Naive thymus-derived CD4-positive, alpha-beta T cell (primary cell): ENCODE results near the gene HIVEP3. TPM values are rescaled to one million over a fixed set of nuclear protein-coding genes. Genes with fewer than 3 reads are reported as not detected.

Source experiments
- ATAC-seq: fragments of 150-1000 bp; cut with Tn5 transposase; 2 replicates; pipeline ENCODE4 v1.10.0; 2021; ENCODE audit warnings: mild to moderate bottlenecking, moderate library complexity
- CTCF ChIA-PET: fragments of 350-600 bp; sonication (Branson Sonifier 250); formaldehyde crosslinking; loops from one replicate; lab custom pipeline; 2021; ENCODE audit warnings: antibody characterized with exemption; lab: Charles Lee
- POLR2A ChIA-PET: fragments of 350-600 bp; sonication (Branson Sonifier 250); formaldehyde crosslinking; loops from one replicate; lab custom pipeline; 2021; ENCODE audit warnings: antibody characterized with exemption, inconsistent platforms; lab: Charles Lee
- DNase-seq, 9 donors: peaks; one replicate each; pipeline versions ENCODE4 v3.0.0 to v3.0.0-alpha.2; 2020 to 2022; ENCODE audit warnings: mixed read lengths in 1 of 9
- H3K27ac ChIP-seq: one replicate; pipeline ENCODE4 v1.7.0; 2013; ENCODE audit warnings: mild to moderate bottlenecking, low read depth, low read length, moderate library complexity
- H3K27me3 ChIP-seq, 2 donors: one replicate each; pipeline ENCODE4 v1.7.0; 2013; ENCODE audit warnings: low read length in 2 of 2, mild to moderate bottlenecking in 2 of 2, moderate library complexity in 2 of 2; ENCODE audit not compliant: control insufficient read depth in 2 of 2, insufficient read depth in 2 of 2
- H3K36me3 ChIP-seq, 3 experiments: 1 replicate in 2 of 3; 2 replicates in 1 of 3; pipeline ENCODE4 v1.7.0; 2013; ENCODE audit warnings: low read length in 3 of 3, mild to moderate bottlenecking in 3 of 3, moderate library complexity in 1 of 3; ENCODE audit not compliant: insufficient read depth in 3 of 3, control insufficient read depth in 2 of 3
- H3K4me1 ChIP-seq, 2 donors: one replicate each; pipeline ENCODE4 v1.7.0; 2013; ENCODE audit warnings: low read length in 2 of 2, mild to moderate bottlenecking in 2 of 2, moderate library complexity in 1 of 2; ENCODE audit not compliant: control insufficient read depth in 2 of 2, insufficient read depth in 2 of 2
- H3K4me3 ChIP-seq: 2 replicates; pipeline ENCODE4 v1.7.0; 2013; ENCODE audit warnings: mild to moderate bottlenecking, low read length
- H3K9me3 ChIP-seq, 3 experiments: 1 replicate in 2 of 3; 2 replicates in 1 of 3; pipeline ENCODE4 v1.7.0; 2013; ENCODE audit warnings: low read length in 3 of 3; ENCODE audit not compliant: control insufficient read depth in 2 of 3
- H3K27ac Mint-ChIP-seq, 9 donors: one replicate each; pipeline ENCODE4 v1.8.0; 2020 to 2022; ENCODE audit warnings: mixed read lengths in 9 of 9, mild to moderate bottlenecking in 8 of 9, moderate library complexity in 5 of 9, inconsistent platforms in 2 of 9
- H3K27me3 Mint-ChIP-seq, 5 donors: one replicate each; pipeline ENCODE4 v1.8.0; 2021 to 2022; ENCODE audit warnings: mixed read lengths in 5 of 5, mild to moderate bottlenecking in 1 of 5
- H3K36me3 Mint-ChIP-seq, 5 donors: one replicate each; pipeline ENCODE4 v1.8.0; 2020 to 2022; ENCODE audit warnings: mixed read lengths in 5 of 5, mild to moderate bottlenecking in 3 of 5, inconsistent platforms in 1 of 5
- H3K4me1 Mint-ChIP-seq, 7 donors: one replicate each; pipeline ENCODE4 v1.8.0; 2020 to 2022; ENCODE audit warnings: mixed read lengths in 7 of 7, mild to moderate bottlenecking in 3 of 7, inconsistent platforms in 1 of 7
- H3K4me3 Mint-ChIP-seq, 10 donors: one replicate each; pipeline ENCODE4 v1.8.0; 2020 to 2022; ENCODE audit warnings: mild to moderate bottlenecking in 10 of 10, mixed read lengths in 10 of 10, moderate library complexity in 6 of 10, inconsistent platforms in 2 of 10
- H3K9me3 Mint-ChIP-seq, 11 donors: one replicate each; pipeline ENCODE4 v1.8.0; 2020 to 2022; ENCODE audit warnings: mixed read lengths in 11 of 11, mild to moderate bottlenecking in 4 of 11, inconsistent platforms in 1 of 11, moderate library complexity in 1 of 11
- intact Hi-C, 2 donors: fragments of 100-400 bp; cut with micrococcal nuclease; formaldehyde crosslinking; loops; one replicate each; pipeline ENCODE4 v1.15.1; 2023
- polyA plus RNA-seq, 2 donors: library from polyadenylated mRNA; unstranded; fragments of 300-500 nt; fragmentation: Illumina TruSeq; gene quantifications; one replicate each; pipeline ENCODE4 v1.2.3, GENCODE V29; 2021
- total RNA-seq, 6 experiments: library from RNA in 5 of 6; stranded (reverse) in 5 of 6; gene quantifications; 1 replicate in 5 of 6; 2 replicates in 1 of 6; pipeline ENCODE4 v1.2.3 and lab custom pipeline; 2021 to 2026

Gene HIVEP3
- total and polyA plus RNA-seq, 7 experiments from 2014 or later: 4.3 to 19.1 (median 7.0) TPM

DNA sequence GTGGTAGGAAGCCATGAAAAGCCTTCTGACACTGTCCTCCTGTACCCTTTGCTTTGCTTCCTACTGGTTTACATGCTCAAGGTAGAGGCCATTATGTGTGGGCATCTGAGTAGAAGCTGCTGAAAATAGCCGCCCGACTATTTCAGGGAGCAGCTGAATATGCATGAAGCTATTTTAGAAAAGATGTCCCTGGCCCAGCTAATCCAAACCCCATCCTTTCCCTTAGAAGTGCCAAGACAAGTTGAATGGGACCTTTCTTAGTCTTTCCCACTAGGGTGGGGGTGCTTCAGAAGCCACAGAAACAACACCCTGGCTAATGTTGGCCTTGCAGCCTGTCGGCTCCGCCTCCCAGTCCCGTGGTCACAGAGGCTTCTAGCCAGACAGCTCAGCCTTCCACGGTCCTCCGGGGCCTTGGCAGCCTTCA lies 229.2 kb downstream of the HIVEP3 start:
- no peak overlapping the region for H3K4me3 ChIP-seq
- ChIA-PET POLR2A (no interaction called here), CTCF (no interaction called here)
- H3K36me3 Mint-ChIP-seq: peaks cover 0 to 4% (median 0%) of the 10 kb centered on the region in 5 donors
- no peaks in the 10 kb centered on the region for H3K9me3 Mint-ChIP-seq
- H3K27me3 Mint-ChIP-seq: no peaks in the 10 kb centered on the region
- H3K4me1 Mint-ChIP-seq: peaks cover 6 to 66% (median 19%) of the 10 kb centered on the region in 7 donors
- DNase-seq (no peak), ATAC-seq (peak; percentile 54)
- peaks cover 3 to 17% of the 10 kb centered on the region in 2 donors for H3K4me1 ChIP-seq
- H3K4me3 Mint-ChIP-seq: no peak overlapping the region
- no peaks in the 10 kb centered on the region for H3K9me3 ChIP-seq
- intact Hi-C loops: no loop called here
- H3K27me3 ChIP-seq: no peaks in the 10 kb centered on the region
- H3K27ac ChIP-seq: no peak overlapping the region
- H3K27ac Mint-ChIP-seq: no peak overlapping the region
- H3K36me3 ChIP-seq: no peaks in the 10 kb centered on the region

DNA sequence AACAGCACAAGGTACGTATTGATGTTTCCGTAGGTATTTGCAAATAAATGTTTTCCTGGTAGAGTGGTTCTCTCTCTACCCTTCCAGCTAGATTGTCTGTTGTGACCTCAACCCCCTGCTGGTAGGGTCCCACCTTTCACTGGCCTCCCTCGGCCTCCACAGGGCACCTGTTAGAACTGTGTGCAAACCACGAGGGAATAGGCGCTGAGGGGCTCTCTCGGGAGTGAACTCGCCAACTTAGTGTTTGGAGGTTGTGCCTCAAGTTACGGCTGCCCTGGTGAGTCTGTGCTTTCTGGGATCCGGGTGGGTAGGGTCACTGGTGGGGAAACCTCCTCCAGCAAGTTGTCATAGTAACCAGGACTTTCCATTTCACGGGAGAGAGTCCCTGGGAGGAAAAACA lies 229.6 kb downstream of the HIVEP3 start:
- intact Hi-C loops: no loop called here
- H3K4me3 ChIP-seq: no peak overlapping the region
- Mint-ChIP-seq H3K27me3 (no peaks in the 10 kb centered on the region), H3K4me3 (no peak overlapping the region), H3K4me1 (peaks cover 11 to 71% (median 24%) of the 10 kb centered on the region in 7 donors), H3K27ac (peak overlapping the region in 1 of 9 donors; percentile 55), H3K9me3 (no peaks in the 10 kb centered on the region), H3K36me3 (peaks cover 0 to 4% (median 0%) of the 10 kb centered on the region in 5 donors)
- CTCF ChIA-PET: no interaction called here
- POLR2A ChIA-PET: no interaction called here
- H3K27ac ChIP-seq: no peak overlapping the region
- H3K27me3 ChIP-seq: no peaks in the 10 kb centered on the region
- peaks cover 7 to 21% of the 10 kb centered on the region in 2 donors for H3K4me1 ChIP-seq
- H3K36me3 ChIP-seq: no peaks in the 10 kb centered on the region
- H3K9me3 ChIP-seq: no peaks in the 10 kb centered on the region
- DNase-seq (no peak), ATAC-seq (no peak)

DNA sequence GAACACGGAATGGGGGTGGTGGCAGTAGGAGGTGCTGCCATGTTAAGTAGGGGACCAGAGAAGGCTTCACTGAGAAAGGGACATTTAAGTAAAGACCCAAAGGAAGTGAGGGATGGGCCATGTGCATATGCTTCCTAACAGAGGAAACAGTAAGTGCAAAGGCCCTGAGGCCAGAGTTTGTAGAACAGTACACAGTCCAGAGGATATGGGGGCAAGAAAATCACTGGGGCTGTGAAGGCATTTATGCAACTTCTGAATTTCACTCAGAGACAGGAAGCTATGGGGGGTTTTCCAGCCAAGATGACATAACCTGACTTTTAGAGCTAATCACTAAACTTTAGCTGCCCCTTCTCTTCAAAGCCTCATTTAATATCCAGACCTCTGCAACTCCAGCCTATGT lies 231.7 kb downstream of the HIVEP3 start:
- H3K27ac Mint-ChIP-seq: no peak overlapping the region
- CTCF ChIA-PET: no interaction called here
- peaks cover 24 to 42% of the 10 kb centered on the region in 2 donors for H3K4me1 ChIP-seq
- H3K9me3 Mint-ChIP-seq: no peaks in the 10 kb centered on the region
- intact Hi-C loops: no loop called here
- H3K4me1 Mint-ChIP-seq: peaks cover 28 to 84% (median 41%) of the 10 kb centered on the region in 7 donors
- H3K4me3 Mint-ChIP-seq: no peak overlapping the region
- H3K36me3 ChIP-seq: no peaks in the 10 kb centered on the region
- DNase-seq (no peak), ATAC-seq (no peak)
- peaks cover 0 to 4% (median 0%) of the 10 kb centered on the region in 5 donors for H3K36me3 Mint-ChIP-seq
- H3K4me3 ChIP-seq: no peak overlapping the region
- H3K27me3 ChIP-seq: no peaks in the 10 kb centered on the region
- no peaks in the 10 kb centered on the region for H3K9me3 ChIP-seq
- H3K27ac ChIP-seq: no peak overlapping the region
- no peaks in the 10 kb centered on the region for H3K27me3 Mint-ChIP-seq
- POLR2A ChIA-PET: no interaction called here

DNA sequence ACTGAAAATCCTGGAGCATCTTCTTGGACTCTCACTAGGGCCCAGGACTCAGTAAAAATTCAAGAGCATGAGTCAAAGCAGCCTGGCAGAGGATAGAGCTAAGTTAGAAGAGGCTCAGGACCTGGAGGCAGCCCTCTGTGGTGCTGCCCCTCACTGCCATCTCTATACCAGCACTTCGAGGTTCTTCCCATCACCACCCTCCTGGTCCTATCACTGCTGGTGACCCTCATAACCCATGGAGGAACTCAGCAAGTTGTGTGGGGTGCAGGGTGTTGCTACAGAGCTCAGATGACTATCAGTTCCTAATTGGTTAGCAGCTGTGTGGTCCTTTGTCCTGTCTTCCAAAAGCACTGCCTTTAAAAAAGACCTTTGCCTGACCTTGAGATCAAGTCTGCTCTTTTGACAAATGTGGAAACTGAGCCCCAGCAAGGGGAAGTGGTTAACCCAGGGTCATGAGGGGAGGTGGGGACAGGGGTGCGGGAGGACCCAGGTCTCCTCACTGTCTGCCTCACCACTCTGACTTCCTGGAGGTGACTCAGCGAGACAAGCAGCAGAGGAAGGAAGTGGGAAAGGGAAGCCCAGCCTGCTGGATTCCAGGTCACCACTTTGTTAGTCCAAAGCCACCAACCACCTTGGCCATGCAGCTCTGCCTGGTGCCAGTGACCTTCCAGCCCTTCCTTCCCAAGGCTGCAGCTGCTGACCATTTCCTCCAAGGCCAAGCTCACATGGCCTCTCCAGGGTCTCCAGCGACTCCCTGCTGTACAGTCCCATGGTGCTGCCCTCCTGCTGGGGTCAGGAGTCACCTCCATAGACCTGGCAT lies 234.8 kb downstream of the HIVEP3 start:
- intact Hi-C loops: loop anchor here in 1 of 2 donors (1.0 to 2.0 kb wide), 2 partner anchors 11 to 17 kb away; no protein-coding TSS in a partner anchor
- ATAC-seq: peak; percentile 65
- H3K27ac ChIP-seq: no peak overlapping the region

DNA sequence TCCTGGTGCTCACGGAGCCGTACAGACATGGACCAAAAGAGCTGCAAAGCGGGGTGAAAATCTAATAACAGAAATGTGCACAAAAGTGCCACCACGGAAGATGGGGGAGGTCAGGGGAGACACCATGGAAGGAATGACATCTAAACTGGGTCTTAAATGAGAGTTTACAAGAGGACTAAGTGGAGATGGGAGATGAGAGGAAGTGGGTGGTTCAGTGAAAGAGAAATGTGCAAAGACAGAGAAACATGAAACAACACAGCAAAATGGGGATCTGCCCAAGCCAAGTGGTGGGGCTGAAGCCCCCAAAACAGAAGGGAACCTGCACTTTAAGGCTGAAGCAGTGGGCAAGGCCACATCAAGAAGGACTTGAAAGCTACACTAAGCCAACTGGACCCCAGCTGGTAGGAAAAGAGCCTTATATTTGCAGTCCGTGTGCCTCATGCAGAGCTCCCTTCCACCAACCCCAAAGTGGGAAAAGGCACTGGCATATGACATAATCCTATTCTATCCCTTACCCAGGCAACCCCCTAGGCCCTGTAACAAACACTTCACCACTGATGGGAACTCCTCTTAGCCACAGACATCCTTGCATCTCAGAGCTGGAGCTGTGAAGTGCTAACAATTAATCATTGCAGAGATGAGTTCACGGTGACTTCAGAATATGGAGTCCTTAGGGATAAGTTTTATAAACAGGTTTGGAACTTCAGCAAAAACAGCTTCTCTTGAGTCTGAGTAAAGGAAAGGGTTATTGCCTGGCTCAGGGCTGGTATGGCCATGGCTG lies 235.7 kb downstream of the HIVEP3 start:
- H3K9me3 ChIP-seq: no peaks in the 10 kb centered on the region
- Mint-ChIP-seq H3K4me3 (peak overlapping the region; percentile 11 to 70 (median 26)), H3K9me3 (no peaks in the 10 kb centered on the region), H3K27me3 (no peaks in the 10 kb centered on the region), H3K36me3 (peaks cover 0 to 7% (median 0%) of the 10 kb centered on the region in 5 donors), H3K27ac (peak overlapping the region in 2 of 9 donors; percentile 34 to 44), H3K4me1 (peaks cover 35 to 95% (median 50%) of the 10 kb centered on the region in 7 donors)
- ATAC-seq (no peak), DNase-seq (no peak)
- no peak overlapping the region for H3K4me3 ChIP-seq
- POLR2A ChIA-PET: interaction anchor here (1.7 kb wide), 1 partner anchor 9 kb away, joined by 8 read pairs; no protein-coding TSS in a partner anchor
- H3K27me3 ChIP-seq: no peaks in the 10 kb centered on the region
- intact Hi-C loops: loop anchor here in 1 of 2 donors (1.0 kb wide), 1 partner anchor 10 kb away; no protein-coding TSS in a partner anchor
- H3K4me1 ChIP-seq: peaks cover 32 to 59% of the 10 kb centered on the region in 2 donors
- CTCF ChIA-PET: interaction anchor here (1.3 kb wide), 1 partner anchor 9 kb away, joined by 3 read pairs; no protein-coding TSS in a partner anchor
- H3K27ac ChIP-seq: no peak overlapping the region
- H3K36me3 ChIP-seq: no peaks in the 10 kb centered on the region

More for the DNA sequence above, 234.8 kb downstream of the HIVEP3 start:
- ChIA-PET POLR2A (interaction anchor here (1.7 kb wide), 1 partner anchor 10 kb away, joined by 8 read pairs; no protein-coding TSS in a partner anchor), CTCF (no interaction called here)
- H3K4me3 ChIP-seq: no peak overlapping the region
- H3K27me3 ChIP-seq: no peaks in the 10 kb centered on the region
- H3K9me3 ChIP-seq: no peaks in the 10 kb centered on the region
- peaks cover 25 to 53% of the 10 kb centered on the region in 2 donors for H3K4me1 ChIP-seq
- peaks cover 0 to 4% (median 0%) of the 10 kb centered on the region in 5 donors for H3K36me3 Mint-ChIP-seq
- no peaks in the 10 kb centered on the region for H3K27me3 Mint-ChIP-seq
- H3K4me1 Mint-ChIP-seq: peaks cover 28 to 95% (median 43%) of the 10 kb centered on the region in 7 donors
- no peaks in the 10 kb centered on the region for H3K36me3 ChIP-seq
- no peaks in the 10 kb centered on the region for H3K9me3 Mint-ChIP-seq
- H3K4me3 Mint-ChIP-seq: peak overlapping the region in 8 of 10 donors; percentile 9 to 70 (median 24)
- H3K27ac Mint-ChIP-seq: peak overlapping the region in 2 of 9 donors; percentile 44 to 83
- peak in 1 of 9 donors; percentile 46 for DNase-seq

DNA sequence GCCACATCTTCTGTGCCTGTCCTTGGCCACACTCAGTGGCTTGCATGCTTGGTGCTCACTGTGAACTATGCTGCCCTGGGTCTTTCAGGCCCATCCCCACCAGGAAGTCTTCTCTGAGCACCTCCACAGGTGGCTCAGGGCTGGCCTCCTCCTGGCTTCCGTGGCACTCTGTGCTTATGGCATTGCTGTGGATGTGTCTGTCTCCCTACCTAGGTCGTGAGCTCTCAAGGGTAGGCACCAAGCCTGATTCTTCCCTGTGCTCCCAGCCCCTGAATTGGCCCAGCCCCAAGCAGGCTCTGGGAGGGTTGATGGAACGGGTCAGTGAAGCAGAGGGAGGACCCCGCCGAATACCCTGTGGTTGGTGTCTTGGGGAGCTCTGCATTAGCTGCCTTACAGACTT lies 236.6 kb downstream of the HIVEP3 start:
- Mint-ChIP-seq H3K4me3 (peak overlapping the region in 1 of 10 donors; percentile 1), H3K36me3 (peaks cover 0 to 7% (median 0%) of the 10 kb centered on the region in 5 donors), H3K9me3 (no peaks in the 10 kb centered on the region), H3K27ac (peak overlapping the region in 2 of 9 donors; percentile 44 to 83), H3K27me3 (no peaks in the 10 kb centered on the region), H3K4me1 (peaks cover 35 to 96% (median 54%) of the 10 kb centered on the region in 7 donors)
- DNase-seq (no peak), ATAC-seq (no peak)
- Histone ChIP-seq H3K9me3 (no peaks in the 10 kb centered on the region), H3K27ac (no peak overlapping the region), H3K4me1 (peaks cover 32 to 59% of the 10 kb centered on the region in 2 donors), H3K4me3 (no peak overlapping the region), H3K27me3 (no peaks in the 10 kb centered on the region), H3K36me3 (no peaks in the 10 kb centered on the region)
- POLR2A ChIA-PET: no interaction called here
- intact Hi-C loops: no loop called here
- CTCF ChIA-PET: interaction anchor here (1.3 kb wide), 1 partner anchor 8 kb away, joined by 3 read pairs; no protein-coding TSS in a partner anchor
